NCI-H128 (cell line): Measurements from ENCODE around the gene PHB1.

Experiments
- DNase-seq: peaks from one replicate; lab custom pipeline; 2025; ENCODE audit not compliant: unreplicated experiment; lab: John Stamatoyannopoulos, UW

Gene PHB1

GRCh38 chr17:49414622-49415350 is at the start of gene PHB1:
PHB1 (minus strand) TSS chr17:49414882; CDS start chr17:49413264, 1,618 bp downstream.
- peak; percentile 93 for DNase-seq

- no peak for DNase-seq
Observed at GRCh38 chr17:49464049-49464448, 49.4 kb upstream of the PHB1 start.

- DNase-seq: no peak
Observed at GRCh38 chr17:49461580-49461979, 46.9 kb upstream of the PHB1 start.

- DNase-seq: no peak
Observed at GRCh38 chr17:49460401-49460800, 45.7 kb upstream of the PHB1 start.

- DNase-seq: no peak
Observed at GRCh38 chr17:49459401-49459984, 44.8 kb upstream of the PHB1 start.

- no peak for DNase-seq
Observed at GRCh38 chr17:49457564-49458535, 43.2 kb upstream of the PHB1 start.

GRCh38 chr17:49456183-49456965 is 41.7 kb upstream of the PHB1 start:
- no peak for DNase-seq

GRCh38 chr17:49455272-49455861 is 40.7 kb upstream of the PHB1 start:
- DNase-seq: no peak

- no peak for DNase-seq
Observed at GRCh38 chr17:49454050-49454449, 39.4 kb upstream of the PHB1 start.

- no peak for DNase-seq
Observed at GRCh38 chr17:49452661-49453060, 38.0 kb upstream of the PHB1 start.

- DNase-seq: no peak
Observed at GRCh38 chr17:49452201-49452600, 37.5 kb upstream of the PHB1 start.

GRCh38 chr17:49450735-49451134 is 36.1 kb upstream of the PHB1 start:
- no peak for DNase-seq

- no peak for DNase-seq
Observed at GRCh38 chr17:49450181-49450580, 35.5 kb upstream of the PHB1 start.

GRCh38 chr17:49447628-49448302 is 33.1 kb upstream of the PHB1 start:
- no peak for DNase-seq

- no peak for DNase-seq
Observed at GRCh38 chr17:49445591-49445990, 30.9 kb upstream of the PHB1 start.

GRCh38 chr17:49444384-49444783 is 29.7 kb upstream of the PHB1 start:
- DNase-seq: no peak

GRCh38 chr17:49443862-49444261 is 29.2 kb upstream of the PHB1 start:
- DNase-seq: no peak

- DNase-seq: no peak
Observed at GRCh38 chr17:49442041-49442440, 27.4 kb upstream of the PHB1 start.

GRCh38 chr17:49441578-49441977 is 26.9 kb upstream of the PHB1 start:
- DNase-seq: no peak

GRCh38 chr17:49440581-49440980 is 25.9 kb upstream of the PHB1 start:
- DNase-seq: no peak
